Karpas-422 (cell line): Measurements from ENCODE around the gene KCTD15. TPM values are rescaled to one million over a fixed set of nuclear protein-coding genes. Genes with fewer than 3 reads are reported as not detected.
A peak's percentile ranks its signal among the peaks of the same experiment; 100 is the strongest.

Source experiments
- DNase-seq: peaks from one replicate; pipeline ENCODE4 v3.0.0-alpha.2; 2015
- H2AFZ ChIP-seq: fragments of 200-600 bp; sonication (generic); 2 replicates; pipeline ENCODE4 v1.6.1; 2014; ENCODE audit warnings: antibody characterized with exemption, low read length, mixed read lengths
- H3K27ac ChIP-seq: fragments of 200-600 bp; sonication (generic); 2 replicates; pipeline ENCODE4 v1.5.1; 2014; ENCODE audit warnings: mild to moderate bottlenecking, low read length, moderate library complexity
- H3K27me3 ChIP-seq: fragments of 200-600 bp; sonication (generic); 2 replicates; pipeline ENCODE4 v1.6.1; 2014; ENCODE audit warnings: low read length, mixed read lengths
- H3K36me3 ChIP-seq: fragments of 200-600 bp; sonication (generic); 2 replicates; pipeline ENCODE4 v1.6.1; 2014; ENCODE audit warnings: low read length, mixed read lengths; ENCODE audit not compliant: insufficient read depth
- H3K4me1 ChIP-seq: fragments of 200-600 bp; sonication (generic); 2 replicates; pipeline ENCODE4 v1.6.1; 2014; ENCODE audit warnings: mild to moderate bottlenecking, low read length, mixed read lengths
- H3K4me2 ChIP-seq: fragments of 200-600 bp; sonication (generic); 2 replicates; pipeline ENCODE4 v1.6.1; 2014; ENCODE audit warnings: low read length, low read depth, mild to moderate bottlenecking; ENCODE audit not compliant: poor library complexity, severe bottlenecking
- H3K4me3 ChIP-seq: fragments of 200-600 bp; sonication (generic); 2 replicates; pipeline ENCODE4 v1.5.1; 2014; ENCODE audit warnings: mild to moderate bottlenecking, antibody characterized with exemption, low read length, mixed read lengths
- H3K79me2 ChIP-seq: fragments of 200-600 bp; sonication (generic); 2 replicates; pipeline ENCODE4 v1.6.1; 2014; ENCODE audit warnings: mild to moderate bottlenecking, low read length, mixed read lengths
- H3K9ac ChIP-seq: fragments of 200-600 bp; sonication (generic); 2 replicates; pipeline ENCODE4 v1.6.0; 2014; ENCODE audit warnings: low read length
- H3K9me2 ChIP-seq: fragments of 200-600 bp; sonication (generic), shearing (Covaris generic); replicated peaks from 2 replicates; pipeline ENCODE4 v1.6.0; 2014; ENCODE audit warnings: mild to moderate bottlenecking, low read length, moderate library complexity; ENCODE audit not compliant: insufficient read depth
- H3K9me3 ChIP-seq: fragments of 300-700, 200-600 bp; sonication (generic); 2 replicates; pipeline ENCODE4 v1.6.1; 2014; ENCODE audit warnings: low read length, mixed read lengths
- H4K20me1 ChIP-seq: fragments of 200-600 bp; sonication (generic); 2 replicates; pipeline ENCODE4 v1.6.1; 2014; ENCODE audit warnings: mild to moderate bottlenecking, antibody characterized with exemption, low read length, low read depth; ENCODE audit not compliant: insufficient read depth
- total RNA-seq: library from RNA; depleted of rRNA; stranded (reverse); fragments of >200 nt; shearing (Covaris generic); gene quantifications from 2 replicates; pipeline ENCODE4 v1.2.3, GENCODE V29; 2014; ENCODE audit warnings: low replicate concordance

Gene KCTD15
- total RNA-seq, 1 experiment from 2014 or later, result not detected

GRCh38 chr19:33766623-33767022, 30.0 kb upstream of the KCTD15 start:
- no peak overlapping the region for H3K9ac ChIP-seq
- H2AFZ ChIP-seq, result no peak overlapping the region
- no peaks in the 10 kb centered on the region for H3K36me3 ChIP-seq
- no peaks in the 10 kb centered on the region for H3K9me3 ChIP-seq
- no peak overlapping the region for H3K4me2 ChIP-seq
- no peaks in the 10 kb centered on the region for H3K79me2 ChIP-seq
- no peaks in the 10 kb centered on the region for H3K4me1 ChIP-seq
- peaks cover 7% of the 10 kb centered on the region; the same call in 1 of the 2 replicates for H4K20me1 ChIP-seq
- H3K27ac ChIP-seq, result no peak overlapping the region
- no peak overlapping the region for H3K4me3 ChIP-seq
- no peak for DNase-seq
- no peaks in the 10 kb centered on the region for H3K27me3 ChIP-seq
- no peaks in the 10 kb centered on the region for H3K9me2 ChIP-seq

GRCh38 chr19:33767898-33768413, 28.7 kb upstream of the KCTD15 start:
- Histone ChIP-seq H3K4me1 (no peaks in the 10 kb centered on the region), H2AFZ (no peak overlapping the region), H3K27me3 (no peaks in the 10 kb centered on the region), H3K9ac (no peak overlapping the region), H4K20me1 (peaks cover 7% of the 10 kb centered on the region; the same call in 1 of the 2 replicates), H3K9me2 (no peaks in the 10 kb centered on the region), H3K9me3 (no peaks in the 10 kb centered on the region), H3K4me3 (no peak overlapping the region), H3K36me3 (no peaks in the 10 kb centered on the region), H3K27ac (no peak overlapping the region), H3K79me2 (no peaks in the 10 kb centered on the region), H3K4me2 (no peak overlapping the region)
- DNase-seq, result peak; percentile 73

- no peak overlapping the region for H2AFZ ChIP-seq
- H3K79me2 ChIP-seq, result no peaks in the 10 kb centered on the region
- H3K9me3 ChIP-seq, result no peaks in the 10 kb centered on the region
- H3K4me3 ChIP-seq, result no peak overlapping the region
- H3K9me2 ChIP-seq, result no peaks in the 10 kb centered on the region
- DNase-seq, result no peak
- H3K9ac ChIP-seq, result no peak overlapping the region
- H3K27me3 ChIP-seq, result no peaks in the 10 kb centered on the region
- no peak overlapping the region for H3K27ac ChIP-seq
- no peaks in the 10 kb centered on the region for H3K4me1 ChIP-seq
- no peaks in the 10 kb centered on the region for H3K36me3 ChIP-seq
- no peak overlapping the region for H3K4me2 ChIP-seq
- H4K20me1 ChIP-seq, result peaks cover 7% of the 10 kb centered on the region; the same call in 1 of the 2 replicates
These were observed 27.5 kb upstream of the KCTD15 start for GRCh38 chr19:33769208-33769607.

GRCh38 chr19:33770107-33770506, 26.6 kb upstream of the KCTD15 start:
- H3K36me3 ChIP-seq, result no peaks in the 10 kb centered on the region
- H2AFZ ChIP-seq, result no peak overlapping the region
- H3K9me3 ChIP-seq, result no peaks in the 10 kb centered on the region
- peaks cover 7% of the 10 kb centered on the region; the same call in 1 of the 2 replicates for H4K20me1 ChIP-seq
- H3K9me2 ChIP-seq, result no peaks in the 10 kb centered on the region
- no peak for DNase-seq
- H3K27me3 ChIP-seq, result no peaks in the 10 kb centered on the region
- H3K9ac ChIP-seq, result no peak overlapping the region
- H3K79me2 ChIP-seq, result no peaks in the 10 kb centered on the region
- no peak overlapping the region for H3K4me2 ChIP-seq
- no peak overlapping the region for H3K27ac ChIP-seq
- no peaks in the 10 kb centered on the region for H3K4me1 ChIP-seq
- no peak overlapping the region for H3K4me3 ChIP-seq

GRCh38 chr19:33771384-33772101, 25.1 kb upstream of the KCTD15 start:
- Histone ChIP-seq H3K4me1 (no peaks in the 10 kb centered on the region), H3K9me2 (no peaks in the 10 kb centered on the region), H2AFZ (no peak overlapping the region), H3K9me3 (no peaks in the 10 kb centered on the region), H3K36me3 (no peaks in the 10 kb centered on the region), H3K27ac (no peak overlapping the region), H3K4me3 (no peak overlapping the region), H3K9ac (no peak overlapping the region), H3K79me2 (no peaks in the 10 kb centered on the region), H3K4me2 (no peak overlapping the region), H4K20me1 (peaks cover 7% of the 10 kb centered on the region; the same call in 1 of the 2 replicates), H3K27me3 (no peaks in the 10 kb centered on the region)
- peak; percentile 92 for DNase-seq

- Histone ChIP-seq H2AFZ (no peak overlapping the region), H3K9me3 (no peaks in the 10 kb centered on the region), H3K36me3 (no peaks in the 10 kb centered on the region), H3K4me1 (no peaks in the 10 kb centered on the region), H3K79me2 (no peaks in the 10 kb centered on the region), H3K4me3 (no peak overlapping the region), H3K9ac (no peak overlapping the region), H3K27me3 (no peaks in the 10 kb centered on the region), H3K27ac (no peak overlapping the region), H3K4me2 (no peak overlapping the region), H4K20me1 (peaks cover 7% of the 10 kb centered on the region; the same call in 1 of the 2 replicates), H3K9me2 (no peaks in the 10 kb centered on the region)
- no peak for DNase-seq
These were observed 24.4 kb upstream of the KCTD15 start for GRCh38 chr19:33772102-33772857.

- H3K4me2 ChIP-seq, result no peak overlapping the region
- H4K20me1 ChIP-seq, result peaks cover 7% of the 10 kb centered on the region; the same call in 1 of the 2 replicates
- no peak overlapping the region for H3K4me3 ChIP-seq
- H2AFZ ChIP-seq, result no peak overlapping the region
- H3K36me3 ChIP-seq, result no peaks in the 10 kb centered on the region
- DNase-seq, result no peak
- H3K27me3 ChIP-seq, result no peaks in the 10 kb centered on the region
- no peaks in the 10 kb centered on the region for H3K4me1 ChIP-seq
- no peaks in the 10 kb centered on the region for H3K9me2 ChIP-seq
- no peak overlapping the region for H3K27ac ChIP-seq
- H3K9ac ChIP-seq, result no peak overlapping the region
- H3K79me2 ChIP-seq, result no peaks in the 10 kb centered on the region
- H3K9me3 ChIP-seq, result no peaks in the 10 kb centered on the region
These were observed 23.9 kb upstream of the KCTD15 start for GRCh38 chr19:33772858-33773180.
